Activated naive CD8-positive, alpha-beta T cell (primary cell): ENCODE data around the gene CDKL5.
"Not testable (repeated sequence)": the region's sequence is repeated elsewhere in the genome, so short reads cannot be mapped to it uniquely, and the experiment has no call there.

ENCODE experiments used
- H3K27ac Mint-ChIP-seq: one replicate; pipeline ENCODE4 v1.8.0; 2021; ENCODE audit warnings: mixed read lengths
- H3K27me3 Mint-ChIP-seq: one replicate; pipeline ENCODE4 v1.8.0; 2021; ENCODE audit warnings: mixed read lengths
- H3K36me3 Mint-ChIP-seq: one replicate; pipeline ENCODE4 v1.8.0; 2021; ENCODE audit warnings: mixed read lengths
- H3K4me1 Mint-ChIP-seq: one replicate; pipeline ENCODE4 v1.8.0; 2021; ENCODE audit warnings: low read depth, mixed read lengths
- H3K4me3 Mint-ChIP-seq: one replicate; pipeline ENCODE4 v1.8.0; 2021; ENCODE audit warnings: mild to moderate bottlenecking, mixed read lengths
- H3K9me3 Mint-ChIP-seq: one replicate; pipeline ENCODE4 v1.8.0; 2021; ENCODE audit warnings: low read depth, mixed read lengths

CDKL5 gene

GRCh38 chrX:18577400-18577799 lies 152.0 kb downstream of the CDKL5 start:
- Mint-ChIP-seq H3K36me3 (no peaks in the 10 kb centered on the region), H3K27me3 (no peaks in the 10 kb centered on the region), H3K9me3 (no peaks in the 10 kb centered on the region), H3K4me1 (no peaks in the 10 kb centered on the region), H3K27ac (no peak overlapping the region), H3K4me3 (no peak overlapping the region)

- no peaks in the 10 kb centered on the region for H3K9me3 Mint-ChIP-seq
- H3K27me3 Mint-ChIP-seq = no peaks in the 10 kb centered on the region
- H3K36me3 Mint-ChIP-seq = no peaks in the 10 kb centered on the region
- no peak overlapping the region for H3K4me3 Mint-ChIP-seq
- no peaks in the 10 kb centered on the region for H3K4me1 Mint-ChIP-seq
- H3K27ac Mint-ChIP-seq = no peak overlapping the region
Observed at GRCh38 chrX:18578546-18578945, 153.1 kb downstream of the CDKL5 start.

DNA sequence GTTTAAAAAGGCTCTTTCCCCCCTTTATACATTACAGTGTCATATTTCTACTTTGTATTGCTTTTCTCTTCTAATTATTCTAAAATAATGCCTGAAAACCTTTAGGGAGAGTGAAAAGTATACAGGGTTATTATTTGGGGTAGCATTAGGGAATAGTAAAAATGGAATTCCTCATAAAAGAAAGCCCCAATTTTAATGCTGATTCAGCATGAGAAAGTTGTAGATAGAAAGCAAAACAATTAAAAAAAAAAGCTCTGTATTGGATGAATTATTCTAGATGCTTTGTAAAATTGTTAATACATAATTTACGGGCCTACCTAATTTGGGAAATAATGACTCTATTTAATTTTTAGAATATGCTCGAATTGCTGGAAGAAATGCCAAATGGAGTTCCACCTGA lies 154.1 kb downstream of the CDKL5 start:
- no peak overlapping the region for H3K27ac Mint-ChIP-seq
- no peak overlapping the region for H3K4me3 Mint-ChIP-seq
- no peaks in the 10 kb centered on the region for H3K27me3 Mint-ChIP-seq
- H3K36me3 Mint-ChIP-seq = no peaks in the 10 kb centered on the region
- H3K9me3 Mint-ChIP-seq = no peaks in the 10 kb centered on the region
- no peaks in the 10 kb centered on the region for H3K4me1 Mint-ChIP-seq

DNA sequence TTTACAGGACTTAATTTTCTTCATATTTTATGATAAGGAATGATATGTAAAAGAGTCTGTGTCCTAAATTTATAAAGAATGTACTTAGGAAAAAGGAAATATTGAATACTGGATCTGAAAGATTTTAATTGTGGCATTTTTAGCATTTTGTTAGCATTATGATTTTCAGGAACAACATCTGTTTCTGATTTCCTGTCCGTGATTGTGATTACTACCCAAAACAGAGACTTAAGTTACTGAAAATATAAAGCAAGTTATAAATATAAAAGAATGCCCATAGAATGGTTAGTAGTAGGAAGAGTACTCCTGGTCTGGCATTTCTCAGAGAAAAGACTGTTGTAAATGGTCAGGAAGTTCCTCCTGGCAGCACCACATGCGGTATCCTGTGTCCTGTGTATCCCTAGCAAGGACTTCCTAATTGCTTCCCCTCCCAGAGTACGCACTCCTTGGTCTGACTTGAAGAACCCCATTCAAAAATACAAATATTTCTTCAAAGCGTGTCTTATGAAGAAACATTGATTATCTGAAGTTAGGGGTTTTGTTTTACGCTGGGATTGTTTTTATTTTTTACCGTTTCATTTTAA lies 157.6 kb downstream of the CDKL5 start:
- no peak overlapping the region for H3K27ac Mint-ChIP-seq
- no peaks in the 10 kb centered on the region for H3K4me1 Mint-ChIP-seq
- H3K36me3 Mint-ChIP-seq = peaks cover 2% of the 10 kb centered on the region
- H3K9me3 Mint-ChIP-seq = no peaks in the 10 kb centered on the region
- no peaks in the 10 kb centered on the region for H3K27me3 Mint-ChIP-seq
- H3K4me3 Mint-ChIP-seq = no peak overlapping the region

DNA sequence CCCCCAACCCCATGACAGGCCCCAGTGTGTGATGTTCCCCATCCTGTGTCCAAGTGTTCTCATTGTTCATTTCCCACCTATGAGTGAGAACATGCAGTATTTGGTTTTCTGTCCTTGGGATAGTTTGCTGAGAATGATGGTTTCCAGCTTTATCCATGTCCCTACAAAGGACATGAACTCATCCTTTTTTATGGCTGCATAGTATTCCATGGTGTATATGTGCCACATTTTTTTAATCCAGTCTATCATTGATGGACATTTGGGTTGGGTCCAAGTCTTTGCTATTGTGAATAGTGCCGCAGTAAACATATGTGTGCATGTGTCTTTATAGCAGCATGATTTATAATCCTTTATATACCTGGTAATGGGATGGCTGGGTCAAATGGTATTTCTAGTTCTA lies 163.9 kb downstream of the CDKL5 start:
- H3K27me3 Mint-ChIP-seq, H3K27ac Mint-ChIP-seq, H3K4me3 Mint-ChIP-seq, H3K9me3 Mint-ChIP-seq, H3K4me1 Mint-ChIP-seq: not testable (repeated sequence)
- peaks cover 11% of the 10 kb centered on the region for H3K36me3 Mint-ChIP-seq

DNA sequence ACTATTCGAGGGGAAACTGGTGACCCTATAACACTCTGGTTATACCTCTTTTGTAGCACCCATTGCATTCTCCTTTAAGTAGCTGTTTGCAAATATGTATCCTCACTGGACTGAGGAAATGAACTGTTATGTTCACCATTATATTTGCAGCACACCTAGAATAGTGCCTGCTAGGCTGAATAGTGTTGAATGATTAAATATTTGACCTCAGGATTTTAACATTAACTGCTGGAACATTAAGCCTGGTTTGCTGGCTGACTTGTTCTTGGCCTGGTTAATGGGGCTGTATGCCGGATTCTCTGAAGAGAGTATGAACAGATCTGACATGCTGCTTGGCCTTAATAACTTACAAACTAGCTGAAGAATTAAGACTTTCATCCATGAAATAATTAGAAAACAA lies 166.4 kb downstream of the CDKL5 start:
- Mint-ChIP-seq H3K36me3 (peaks cover 11% of the 10 kb centered on the region), H3K9me3 (no peaks in the 10 kb centered on the region), H3K27ac (no peak overlapping the region), H3K27me3 (no peaks in the 10 kb centered on the region), H3K4me1 (no peaks in the 10 kb centered on the region), H3K4me3 (no peak overlapping the region)

GRCh38 chrX:18594079-18594478 lies 168.7 kb downstream of the CDKL5 start:
- Mint-ChIP-seq H3K27ac (no peak overlapping the region), H3K9me3 (no peaks in the 10 kb centered on the region), H3K36me3 (peaks cover 11% of the 10 kb centered on the region), H3K27me3 (no peaks in the 10 kb centered on the region), H3K4me1 (no peaks in the 10 kb centered on the region), H3K4me3 (no peak overlapping the region)

- no peaks in the 10 kb centered on the region for H3K9me3 Mint-ChIP-seq
- no peak overlapping the region for H3K27ac Mint-ChIP-seq
- H3K27me3 Mint-ChIP-seq = no peaks in the 10 kb centered on the region
- peaks cover 12% of the 10 kb centered on the region for H3K36me3 Mint-ChIP-seq
- H3K4me1 Mint-ChIP-seq = no peaks in the 10 kb centered on the region
- no peak overlapping the region for H3K4me3 Mint-ChIP-seq
Observed at GRCh38 chrX:18596096-18596495, 170.7 kb downstream of the CDKL5 start.

- no peaks in the 10 kb centered on the region for H3K4me1 Mint-ChIP-seq
- H3K27ac Mint-ChIP-seq = no peak overlapping the region
- no peak overlapping the region for H3K4me3 Mint-ChIP-seq
- H3K36me3 Mint-ChIP-seq = peaks cover 7% of the 10 kb centered on the region
- no peaks in the 10 kb centered on the region for H3K9me3 Mint-ChIP-seq
- no peaks in the 10 kb centered on the region for H3K27me3 Mint-ChIP-seq
Observed at GRCh38 chrX:18598413-18598812, 173.0 kb downstream of the CDKL5 start.

DNA sequence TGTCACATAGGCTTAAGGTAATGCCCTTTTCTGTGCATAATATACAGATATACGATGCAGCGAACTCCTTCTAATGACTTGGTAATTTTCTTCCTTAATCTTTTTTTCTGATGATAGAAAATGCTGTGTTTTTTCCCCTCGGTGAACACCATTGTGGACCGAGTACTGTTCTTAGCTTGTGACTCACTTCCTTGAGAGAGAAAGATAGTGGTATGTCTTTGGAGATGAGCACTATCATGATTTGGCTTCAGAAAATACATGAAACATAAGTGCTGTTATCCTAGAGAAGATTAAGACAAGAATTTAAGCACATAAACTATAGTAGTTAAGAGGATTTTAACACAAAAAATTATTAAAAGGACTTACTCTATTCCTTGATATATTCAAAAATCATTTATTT lies 182.6 kb downstream of the CDKL5 start:
- H3K36me3 Mint-ChIP-seq = peaks cover 7% of the 10 kb centered on the region
- H3K4me1 Mint-ChIP-seq = no peaks in the 10 kb centered on the region
- no peaks in the 10 kb centered on the region for H3K27me3 Mint-ChIP-seq
- H3K27ac Mint-ChIP-seq = no peak overlapping the region
- H3K4me3 Mint-ChIP-seq = no peak overlapping the region
- no peaks in the 10 kb centered on the region for H3K9me3 Mint-ChIP-seq

DNA sequence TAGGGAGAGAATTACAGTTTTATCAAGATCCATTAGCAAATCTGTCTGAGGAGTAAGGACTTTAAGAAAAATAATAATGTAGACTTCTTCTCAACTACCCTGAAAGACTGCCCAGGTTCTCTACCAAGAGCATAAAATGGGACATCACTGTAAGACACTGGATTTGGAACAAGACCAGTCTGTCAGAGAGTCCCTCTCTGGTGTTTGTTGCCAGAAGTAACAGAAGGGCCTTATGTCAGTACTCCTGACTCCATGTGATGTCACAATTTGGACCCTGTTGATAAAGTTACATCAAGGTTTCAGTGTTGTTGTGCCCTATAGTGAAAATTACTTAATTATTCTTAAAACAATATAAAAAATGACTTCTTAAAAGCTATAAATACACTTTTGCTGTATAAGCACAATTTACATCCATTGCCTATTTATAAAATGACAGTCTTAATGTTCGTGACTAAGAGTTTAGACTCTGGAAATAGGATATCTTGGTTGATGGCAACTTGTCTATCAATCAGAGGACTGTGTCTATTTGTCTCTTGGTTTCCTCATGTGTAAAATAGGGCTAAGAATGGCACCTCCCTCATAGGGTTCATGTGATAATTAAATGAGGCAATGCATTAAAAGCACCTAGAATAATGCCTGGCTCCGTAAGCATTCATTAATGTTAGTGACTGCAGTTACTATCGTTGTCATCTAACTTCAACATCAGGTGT lies 188.7 kb downstream of the CDKL5 start:
- H3K4me1 Mint-ChIP-seq = no peaks in the 10 kb centered on the region
- no peak overlapping the region for H3K4me3 Mint-ChIP-seq
- no peak overlapping the region for H3K27ac Mint-ChIP-seq
- H3K27me3 Mint-ChIP-seq = no peaks in the 10 kb centered on the region
- H3K9me3 Mint-ChIP-seq = no peaks in the 10 kb centered on the region
- peaks cover 7% of the 10 kb centered on the region for H3K36me3 Mint-ChIP-seq

GRCh38 chrX:18616688-18617406 lies 191.4 kb downstream of the CDKL5 start:
- Mint-ChIP-seq H3K4me1 (no peaks in the 10 kb centered on the region), H3K9me3 (no peaks in the 10 kb centered on the region), H3K36me3 (no peaks in the 10 kb centered on the region), H3K27me3 (no peaks in the 10 kb centered on the region), H3K27ac (no peak overlapping the region), H3K4me3 (no peak overlapping the region)

DNA sequence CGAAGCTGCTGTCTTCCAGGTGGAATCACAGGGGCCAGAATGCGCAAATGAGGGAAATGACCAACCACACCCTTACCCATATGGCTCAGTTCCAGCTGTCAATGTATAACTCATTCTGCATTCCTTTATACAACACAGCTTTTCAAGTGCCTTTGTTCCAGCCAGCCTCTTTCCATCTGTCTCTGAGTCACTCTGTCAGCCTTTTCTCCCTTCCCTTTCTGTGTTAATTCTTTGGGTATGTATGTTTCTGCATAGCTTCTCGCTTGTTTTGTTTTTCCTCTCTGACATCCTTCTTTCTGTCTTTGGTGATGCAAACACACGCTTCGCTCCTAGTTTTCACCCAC lies 192.0 kb downstream of the CDKL5 start:
- no peaks in the 10 kb centered on the region for H3K27me3 Mint-ChIP-seq
- H3K36me3 Mint-ChIP-seq = no peaks in the 10 kb centered on the region
- no peaks in the 10 kb centered on the region for H3K9me3 Mint-ChIP-seq
- H3K4me3 Mint-ChIP-seq = no peak overlapping the region
- H3K4me1 Mint-ChIP-seq = no peaks in the 10 kb centered on the region
- no peak overlapping the region for H3K27ac Mint-ChIP-seq

DNA sequence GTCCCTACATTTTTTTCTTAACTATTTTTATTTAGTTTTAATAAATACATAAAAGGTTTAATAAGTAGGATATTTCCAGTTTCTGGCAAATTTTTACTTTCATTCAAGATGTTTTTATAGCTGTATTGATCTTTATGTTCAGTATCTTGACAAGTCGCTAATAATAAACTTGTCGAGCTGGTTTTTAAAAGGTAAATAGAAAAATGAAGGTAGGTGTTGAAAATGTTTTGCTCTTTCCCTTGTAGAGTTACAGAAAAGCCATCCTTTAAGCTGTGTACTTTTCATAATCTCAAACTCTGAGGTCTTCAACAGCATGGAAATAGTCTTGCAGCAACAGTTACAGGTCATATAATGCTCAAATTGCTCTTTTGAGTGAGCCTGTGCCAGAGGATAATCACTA lies 193.9 kb downstream of the CDKL5 start:
- H3K36me3 Mint-ChIP-seq = no peaks in the 10 kb centered on the region
- H3K27me3 Mint-ChIP-seq = no peaks in the 10 kb centered on the region
- no peak overlapping the region for H3K27ac Mint-ChIP-seq
- no peaks in the 10 kb centered on the region for H3K4me1 Mint-ChIP-seq
- H3K4me3 Mint-ChIP-seq = no peak overlapping the region
- H3K9me3 Mint-ChIP-seq = no peaks in the 10 kb centered on the region

GRCh38 chrX:18620349-18620748 lies 194.9 kb downstream of the CDKL5 start:
- Mint-ChIP-seq H3K27me3 (no peaks in the 10 kb centered on the region), H3K36me3 (no peaks in the 10 kb centered on the region), H3K4me1 (no peaks in the 10 kb centered on the region), H3K27ac (no peak overlapping the region), H3K9me3 (no peaks in the 10 kb centered on the region), H3K4me3 (no peak overlapping the region)

DNA sequence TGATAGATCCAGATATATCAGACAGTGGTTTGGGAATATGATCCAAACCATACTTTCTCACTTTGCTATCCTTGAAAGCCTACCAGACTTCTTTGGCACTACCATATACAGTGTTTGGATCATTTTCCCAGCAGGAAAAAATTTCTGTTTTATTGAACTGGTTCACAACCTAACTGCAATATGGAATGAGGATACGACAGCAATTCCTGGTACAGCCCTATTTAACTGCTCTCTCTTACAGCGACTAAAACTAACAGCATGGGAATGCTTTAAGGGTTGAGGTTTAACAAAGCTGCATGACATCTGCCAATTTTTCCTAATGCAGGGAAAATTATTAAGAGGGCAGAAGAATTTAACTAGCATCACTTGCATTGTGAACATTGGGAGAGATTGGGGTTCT lies 199.2 kb downstream of the CDKL5 start:
- H3K4me1 Mint-ChIP-seq = no peaks in the 10 kb centered on the region
- no peak overlapping the region for H3K27ac Mint-ChIP-seq
- no peaks in the 10 kb centered on the region for H3K9me3 Mint-ChIP-seq
- H3K36me3 Mint-ChIP-seq = no peaks in the 10 kb centered on the region
- no peak overlapping the region for H3K4me3 Mint-ChIP-seq
- H3K27me3 Mint-ChIP-seq = no peaks in the 10 kb centered on the region
